Measurements from ENCODE around the gene STK32A.

Gene STK32A

GRCh38 chr5:147317978-147318684, 83.3 kb downstream of the STK32A start:
- DNase-seq: no peak
- Histone ChIP-seq H3K4me3 (no peak overlapping the region), H3K27me3 (no peaks in the 10 kb centered on the region), H3K36me3 (no peaks in the 10 kb centered on the region), H3K4me1 (no peaks in the 10 kb centered on the region), H3K27ac (no peak overlapping the region), H3K9me3 (no peaks in the 10 kb centered on the region)
- intact Hi-C loops (cut with DNase I; ENCODE audit: low total_unique reads): no loop called here
- TF ChIP-seq, protein P1, sequence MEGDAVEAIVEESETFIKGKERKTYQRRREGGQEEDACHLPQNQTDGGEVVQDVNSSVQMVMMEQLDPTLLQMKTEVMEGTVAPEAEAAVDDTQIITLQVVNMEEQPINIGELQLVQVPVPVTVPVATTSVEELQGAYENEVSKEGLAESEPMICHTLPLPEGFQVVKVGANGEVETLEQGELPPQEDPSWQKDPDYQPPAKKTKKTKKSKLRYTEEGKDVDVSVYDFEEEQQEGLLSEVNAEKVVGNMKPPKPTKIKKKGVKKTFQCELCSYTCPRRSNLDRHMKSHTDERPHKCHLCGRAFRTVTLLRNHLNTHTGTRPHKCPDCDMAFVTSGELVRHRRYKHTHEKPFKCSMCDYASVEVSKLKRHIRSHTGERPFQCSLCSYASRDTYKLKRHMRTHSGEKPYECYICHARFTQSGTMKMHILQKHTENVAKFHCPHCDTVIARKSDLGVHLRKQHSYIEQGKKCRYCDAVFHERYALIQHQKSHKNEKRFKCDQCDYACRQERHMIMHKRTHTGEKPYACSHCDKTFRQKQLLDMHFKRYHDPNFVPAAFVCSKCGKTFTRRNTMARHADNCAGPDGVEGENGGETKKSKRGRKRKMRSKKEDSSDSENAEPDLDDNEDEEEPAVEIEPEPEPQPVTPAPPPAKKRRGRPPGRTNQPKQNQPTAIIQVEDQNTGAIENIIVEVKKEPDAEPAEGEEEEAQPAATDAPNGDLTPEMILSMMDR (IDR thresholded peaks at IDR 0.05): no peak

GRCh38 chr5:147321569-147321968, 86.7 kb downstream of the STK32A start:
- H3K27me3 ChIP-seq: no peaks in the 10 kb centered on the region
- peaks cover 0 to 6% (median 0%) of the 10 kb centered on the region in 3 donors for H3K36me3 ChIP-seq
- TF ChIP-seq, protein P1 (IDR thresholded peaks at IDR 0.05): no peak
- H3K4me1 ChIP-seq: no peaks in the 10 kb centered on the region
- H3K27ac ChIP-seq: no peak overlapping the region
- H3K4me3 ChIP-seq: no peak overlapping the region
- no peak for DNase-seq
- H3K9me3 ChIP-seq: no peaks in the 10 kb centered on the region
- intact Hi-C loops (cut with DNase I; ENCODE audit: low total_unique reads): no loop called here

DNA sequence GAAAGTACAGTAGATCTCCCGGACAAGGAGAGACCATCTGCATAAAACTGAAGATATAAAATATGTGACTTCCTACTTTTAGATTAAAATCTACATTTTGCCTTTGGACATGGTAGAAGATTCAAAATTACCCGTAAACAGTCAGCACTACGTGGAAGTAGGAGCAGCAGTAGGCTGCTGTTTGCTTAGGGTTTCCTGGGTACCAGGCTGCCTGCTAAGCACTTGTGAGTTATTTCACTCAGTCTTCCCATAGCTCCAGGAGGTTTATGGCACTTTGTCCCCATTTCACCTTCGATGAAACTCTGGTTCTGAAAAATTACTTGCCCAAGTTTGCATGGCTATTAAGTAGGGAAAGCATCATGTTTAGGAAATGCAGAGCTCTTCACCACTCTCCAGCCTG, 92.6 kb downstream of the STK32A start:
- TF ChIP-seq, protein P1 (IDR thresholded peaks at IDR 0.05): no peak
- no peak for DNase-seq
- H3K27me3 ChIP-seq: no peaks in the 10 kb centered on the region

DNA sequence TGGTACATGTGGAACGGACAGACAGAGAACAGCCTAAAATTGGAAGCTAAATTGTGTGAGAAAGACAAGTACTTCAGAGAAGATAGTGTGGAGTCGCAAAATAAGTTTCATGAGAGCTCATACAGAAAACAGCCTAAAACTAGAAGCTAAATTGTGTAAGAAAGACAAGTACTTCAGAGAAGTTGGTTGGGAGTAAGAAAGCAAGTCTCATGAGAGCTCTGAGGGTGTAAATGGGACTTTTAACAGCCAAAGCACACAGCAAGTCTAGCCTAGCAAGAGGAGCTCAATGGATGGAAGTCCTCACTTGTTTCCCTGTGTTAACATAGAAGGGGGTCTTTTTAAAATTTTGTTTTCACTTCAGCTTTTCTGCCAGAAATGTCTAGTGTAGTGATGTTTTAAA, 93.1 kb downstream of the STK32A start:
- Histone ChIP-seq H3K4me1 (no peaks in the 10 kb centered on the region), H3K27ac (no peak overlapping the region), H3K36me3 (peaks cover 0 to 6% (median 0%) of the 10 kb centered on the region in 3 donors), H3K9me3 (no peaks in the 10 kb centered on the region), H3K4me3 (no peak overlapping the region), H3K27me3 (no peaks in the 10 kb centered on the region)
- TF ChIP-seq, protein P1 (IDR thresholded peaks at IDR 0.05): no peak
- intact Hi-C loops (cut with DNase I; ENCODE audit: low total_unique reads): no loop called here
- DNase-seq: no peak

More for the DNA sequence above, 92.6 kb downstream of the STK32A start:
- Histone ChIP-seq H3K27ac (no peak overlapping the region), H3K36me3 (peaks cover 0 to 6% (median 0%) of the 10 kb centered on the region in 3 donors), H3K9me3 (no peaks in the 10 kb centered on the region), H3K4me3 (no peak overlapping the region), H3K4me1 (no peaks in the 10 kb centered on the region)
- intact Hi-C loops (cut with DNase I; ENCODE audit: low total_unique reads): no loop called here

DNA sequence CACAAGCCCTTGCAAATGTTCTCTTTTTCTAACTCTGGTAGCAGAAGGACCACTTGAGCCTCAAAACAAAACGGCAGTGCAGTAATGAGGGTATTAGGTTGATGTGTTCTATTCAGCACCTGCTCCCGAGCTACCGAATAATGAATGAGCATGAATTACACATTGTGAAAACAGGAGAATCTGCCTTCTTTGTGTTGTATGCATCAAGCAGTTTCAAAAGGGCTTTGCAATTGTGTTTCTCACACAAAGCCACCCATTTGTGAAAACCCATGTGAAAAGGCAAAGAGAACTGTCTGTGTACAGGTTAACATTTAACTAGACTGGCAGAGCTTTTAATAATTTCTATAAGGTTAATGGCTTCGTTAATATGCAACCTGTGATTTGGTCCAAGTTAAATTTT, 97.8 kb downstream of the STK32A start:
- Histone ChIP-seq H3K27me3 (no peaks in the 10 kb centered on the region), H3K27ac (no peak overlapping the region), H3K4me1 (no peaks in the 10 kb centered on the region), H3K4me3 (no peak overlapping the region), H3K36me3 (no peaks in the 10 kb centered on the region), H3K9me3 (no peaks in the 10 kb centered on the region)
- intact Hi-C loops (cut with DNase I; ENCODE audit: low total_unique reads): no loop called here
- TF ChIP-seq, protein P1 (IDR thresholded peaks at IDR 0.05): no peak
- DNase-seq: no peak

Measured in tibial artery (tissue), 4 donors.